ENCODE results near the gene SLC6A19.
"Not testable (repeated sequence)": the region's sequence is repeated elsewhere in the genome, so short reads cannot be mapped to it uniquely, and the experiment has no call there.

The SLC6A19 gene

DNA sequence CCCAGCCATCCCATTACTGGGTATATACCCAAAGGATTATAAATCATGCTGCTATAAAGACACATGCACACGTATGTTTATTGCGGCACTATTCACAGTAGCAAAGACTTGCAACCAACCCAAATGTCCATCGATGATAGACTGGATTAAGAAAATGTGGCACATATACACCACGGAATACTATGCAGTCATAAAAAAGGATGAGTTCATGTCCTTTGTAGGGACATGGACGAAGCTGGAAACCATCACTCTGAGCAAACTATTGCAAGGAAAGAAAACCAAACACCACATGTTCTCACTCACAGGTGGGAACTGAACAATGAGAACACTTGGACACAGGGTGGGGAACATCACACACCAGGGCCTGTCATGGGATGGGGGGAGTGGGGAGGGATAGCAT is 66.1 kb downstream of the SLC6A19 start:
- not testable (repeated sequence) for DNase-seq (ENCODE audit: low read depth)

DNA sequence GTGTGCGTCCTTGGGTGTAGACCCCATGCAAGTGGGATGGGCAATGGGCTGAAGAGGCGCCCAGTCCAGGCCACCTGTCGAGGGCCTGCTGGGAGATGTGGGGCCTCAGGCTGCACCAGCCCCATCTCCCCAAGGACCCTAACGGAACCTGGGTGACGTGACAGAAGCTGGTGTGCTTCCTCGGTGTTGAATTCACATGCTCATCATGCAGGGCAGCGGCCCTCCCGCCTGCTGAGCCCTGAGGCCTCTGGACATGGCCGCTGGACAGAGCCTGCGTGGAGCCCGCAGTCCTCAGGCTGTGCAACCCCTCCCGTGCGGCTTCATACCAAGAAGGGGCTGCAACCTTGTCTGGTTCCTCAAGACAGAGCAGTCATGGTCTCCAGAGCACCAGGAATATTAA is 66.7 kb downstream of the SLC6A19 start:
- DNase-seq (ENCODE audit: low read depth): no peak

DNA sequence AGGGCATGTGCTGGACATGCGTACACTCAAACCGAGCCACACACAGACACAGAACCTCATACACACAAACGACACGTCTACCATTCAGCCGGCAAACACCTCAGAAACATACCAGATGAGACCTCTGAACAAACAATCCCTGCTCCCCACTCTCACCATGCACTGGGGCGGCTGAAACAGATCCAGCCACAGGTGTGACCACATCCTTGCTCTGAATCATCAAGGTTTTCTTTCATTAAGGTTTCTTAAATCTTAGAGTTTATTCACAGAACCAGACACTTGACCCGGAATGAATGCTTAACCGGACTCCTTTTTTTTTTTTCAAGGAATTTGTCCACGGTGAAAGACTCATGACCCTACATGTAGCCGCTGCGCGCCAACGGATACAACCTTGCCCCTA is 67.3 kb downstream of the SLC6A19 start:
- DNase-seq (ENCODE audit: low read depth): no peak

DNA sequence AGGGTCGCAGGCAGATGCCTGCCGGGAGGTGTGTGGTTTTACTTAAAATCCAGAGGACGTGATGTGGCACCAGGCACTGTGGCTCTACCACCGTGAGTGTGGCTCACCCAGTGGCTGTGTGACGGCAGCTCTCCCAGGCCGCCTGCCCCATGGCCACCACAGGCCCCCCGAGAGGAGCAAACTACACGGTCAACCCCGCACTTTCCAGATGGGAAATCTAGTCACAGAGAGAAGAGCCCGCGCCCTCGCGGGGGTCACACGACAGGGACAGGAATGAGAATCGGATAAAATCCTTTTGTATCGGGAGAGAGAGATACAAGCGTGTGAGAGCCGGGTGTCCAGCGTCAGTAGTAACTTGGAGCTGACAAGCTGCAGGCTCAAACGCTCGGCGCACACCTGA is 69.0 kb downstream of the SLC6A19 start:
- no peak for DNase-seq (ENCODE audit: low read depth)

DNA sequence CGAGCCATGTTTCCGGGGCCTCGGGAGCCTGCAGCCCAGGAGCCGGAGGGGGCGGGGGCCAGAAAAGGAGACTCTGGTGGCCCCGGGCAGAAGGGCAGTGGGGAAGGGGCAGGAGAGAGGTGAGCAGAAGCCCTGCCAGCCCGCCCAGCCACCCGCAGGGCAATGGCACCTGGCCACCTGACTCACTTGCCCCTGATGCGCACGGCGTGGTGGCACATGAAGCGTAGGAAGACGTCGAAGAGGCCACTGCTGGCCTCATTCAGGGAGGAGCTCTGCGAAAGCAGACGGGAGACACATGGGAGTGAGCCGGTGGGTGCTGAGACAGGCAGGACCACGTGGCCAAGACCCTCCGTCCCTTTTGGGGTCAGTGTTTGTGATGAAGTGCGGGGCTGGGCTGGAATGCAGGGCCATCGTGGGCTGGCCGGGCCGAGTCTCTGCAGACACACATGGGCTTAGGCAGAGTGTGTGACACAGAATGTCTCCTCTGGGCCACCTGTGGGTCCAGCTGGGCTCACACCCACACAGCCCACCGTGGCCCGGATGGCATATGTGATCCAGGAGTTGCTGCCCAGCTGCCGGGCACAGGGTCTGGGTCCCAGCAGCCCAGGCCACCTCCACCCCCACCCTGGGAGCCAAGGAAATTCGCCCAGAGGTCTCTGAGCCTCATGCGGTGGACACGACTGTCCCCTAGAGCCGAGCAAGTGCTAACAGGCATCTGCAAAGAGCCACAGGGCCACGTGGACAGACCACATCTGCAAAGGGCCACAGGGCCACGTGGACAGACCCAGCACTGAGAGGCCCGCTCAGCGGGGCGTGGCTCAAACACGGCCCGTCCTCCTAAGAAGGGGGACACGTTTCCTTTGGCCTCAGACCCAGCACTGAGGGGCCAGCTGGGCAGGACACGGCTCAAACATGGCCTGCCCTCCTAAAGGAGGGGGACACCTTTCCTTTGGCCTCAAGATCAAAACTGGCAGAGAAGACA is 69.8 kb downstream of the SLC6A19 start:
- DNase-seq (ENCODE audit: low read depth): no peak

DNA sequence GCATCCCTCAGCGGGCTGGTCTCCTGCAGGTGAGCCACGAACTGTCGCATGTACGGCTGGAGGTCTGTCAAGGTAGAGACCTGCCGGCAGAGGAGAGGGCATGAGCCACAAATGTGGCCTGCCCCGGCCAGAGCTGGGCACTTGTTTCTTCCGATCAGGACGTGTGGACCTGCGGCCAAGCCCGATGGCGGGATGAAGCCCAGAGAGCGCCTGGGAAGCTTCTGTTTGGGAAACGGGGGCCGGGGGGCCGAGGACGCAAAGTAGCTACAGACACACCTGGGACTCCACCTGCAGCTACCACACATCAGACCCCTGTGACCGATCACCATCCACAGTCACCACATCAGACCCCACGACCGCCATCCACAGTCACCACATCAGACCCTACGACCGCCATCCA is 70.8 kb downstream of the SLC6A19 start:
- DNase-seq (ENCODE audit: low read depth): no peak

DNA sequence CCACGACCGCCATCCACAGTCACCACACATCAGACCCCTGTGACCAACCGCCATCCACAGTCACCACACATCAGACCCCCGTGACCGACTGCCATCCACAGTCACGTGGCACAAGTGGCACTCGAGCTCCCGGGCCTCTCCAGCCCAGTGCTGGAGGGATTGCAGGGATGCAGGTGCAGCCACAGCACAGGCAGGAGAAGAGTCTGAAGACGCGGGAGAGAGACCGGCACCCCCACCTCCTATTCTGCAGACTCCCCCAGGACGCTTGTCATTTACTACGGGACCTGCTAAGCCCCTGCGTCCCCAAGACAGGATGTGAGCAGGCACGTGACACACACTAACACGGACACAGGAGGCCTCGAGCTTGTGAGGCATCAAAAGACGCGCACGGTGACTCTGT is 72.3 kb downstream of the SLC6A19 start:
- DNase-seq (ENCODE audit: low read depth): no peak

DNA sequence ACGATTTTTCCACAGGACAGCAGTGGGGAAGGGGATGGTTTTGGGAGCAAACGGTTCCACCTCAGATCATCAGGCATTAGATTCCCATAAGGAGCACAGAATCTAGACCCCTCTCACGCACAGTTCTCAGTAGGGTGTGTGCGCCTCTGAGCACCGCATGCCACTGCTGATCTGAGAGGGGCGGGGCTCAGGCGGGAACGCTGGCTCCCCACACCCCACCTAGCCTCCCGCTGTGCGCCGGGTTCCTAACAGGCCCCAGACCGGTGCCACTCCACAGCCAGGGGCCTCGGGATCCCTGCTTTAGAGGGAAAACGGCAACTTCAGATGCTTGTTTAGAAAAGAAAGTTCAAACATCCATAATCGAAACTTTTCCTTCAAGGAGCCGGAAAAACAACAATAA is 73.1 kb downstream of the SLC6A19 start:
- DNase-seq (ENCODE audit: low read depth): no peak
